ENCODE measurements around the gene RALBP1.

RALBP1 gene

DNA sequence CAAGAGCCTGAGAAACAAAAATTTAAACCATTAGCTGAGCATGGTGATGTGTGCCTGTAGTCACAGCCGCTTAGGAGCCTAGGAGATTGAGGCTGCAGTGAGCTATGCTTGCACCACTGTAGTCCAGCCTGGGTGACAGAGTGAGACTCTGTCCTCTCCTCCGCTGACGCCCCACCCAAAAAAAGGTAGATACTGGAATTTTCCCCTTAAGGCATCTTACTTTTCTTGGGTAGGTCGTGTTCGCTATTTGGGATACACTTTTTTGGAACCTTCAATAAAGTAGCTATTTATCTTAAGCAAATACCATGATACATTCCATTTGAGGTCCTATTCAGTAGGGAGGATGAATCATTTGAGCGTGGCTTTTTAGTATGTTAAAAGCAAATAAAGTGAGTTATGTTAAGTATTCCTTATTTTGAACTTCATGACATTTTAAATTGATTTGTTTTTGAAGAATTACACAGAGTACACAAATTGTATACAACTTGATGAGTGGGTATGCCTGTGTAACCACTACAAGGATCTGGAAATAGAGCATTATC is 38.7 kb downstream of the RALBP1 start:
- DNase-seq: no peak

DNA sequence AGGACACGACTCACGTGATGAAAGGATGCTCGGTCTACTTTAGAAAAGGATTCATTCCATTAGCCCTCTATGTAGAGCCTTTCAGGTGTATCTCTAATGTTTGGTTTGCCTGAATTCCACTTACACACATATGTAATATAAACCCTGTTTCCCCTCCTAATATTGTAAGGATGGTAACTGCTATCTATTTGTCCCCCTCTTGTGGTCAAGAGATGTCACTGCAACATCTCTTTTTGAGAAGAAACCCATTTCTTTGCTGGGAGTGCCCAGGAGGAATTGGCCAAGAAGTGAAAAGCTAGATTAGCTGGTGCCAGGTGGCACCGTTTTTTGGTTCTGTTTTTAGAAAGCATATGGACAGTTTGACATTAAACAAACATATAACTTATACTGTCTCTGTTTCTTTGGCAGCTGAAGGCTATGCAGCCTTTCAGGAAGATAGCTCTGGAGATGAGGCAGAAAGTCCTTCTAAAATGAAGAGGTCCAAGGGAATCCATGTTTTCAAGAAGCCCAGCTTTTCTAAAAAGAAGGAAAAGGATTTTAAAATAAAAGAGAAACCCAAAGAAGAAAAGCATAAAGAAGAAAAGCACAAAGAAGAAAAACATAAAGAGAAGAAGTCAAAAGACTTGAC is 41.2 kb downstream of the RALBP1 start:
- DNase-seq: peak; percentile 46 to 79 (median 65)

DNA sequence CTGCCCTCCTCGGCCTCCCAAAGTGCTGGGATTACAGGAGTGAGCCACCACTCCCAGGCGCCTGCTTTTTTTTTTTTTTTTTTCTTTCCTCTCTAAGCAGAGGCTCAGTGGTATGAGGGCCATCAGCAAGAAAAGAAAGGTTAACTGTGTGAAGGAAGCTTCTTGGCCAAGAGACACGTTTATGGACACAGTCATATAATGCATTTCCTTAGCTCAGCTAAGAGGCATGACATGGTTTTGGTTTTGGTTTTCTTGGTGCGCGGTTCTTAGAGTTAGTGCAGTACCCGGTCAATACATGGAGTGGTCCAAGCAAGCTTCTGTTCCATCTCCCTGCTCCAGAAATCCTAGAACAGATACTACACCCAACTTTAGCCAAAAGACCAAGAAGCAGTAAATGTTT is 42.6 kb downstream of the RALBP1 start:
- no peak for DNase-seq

DNA sequence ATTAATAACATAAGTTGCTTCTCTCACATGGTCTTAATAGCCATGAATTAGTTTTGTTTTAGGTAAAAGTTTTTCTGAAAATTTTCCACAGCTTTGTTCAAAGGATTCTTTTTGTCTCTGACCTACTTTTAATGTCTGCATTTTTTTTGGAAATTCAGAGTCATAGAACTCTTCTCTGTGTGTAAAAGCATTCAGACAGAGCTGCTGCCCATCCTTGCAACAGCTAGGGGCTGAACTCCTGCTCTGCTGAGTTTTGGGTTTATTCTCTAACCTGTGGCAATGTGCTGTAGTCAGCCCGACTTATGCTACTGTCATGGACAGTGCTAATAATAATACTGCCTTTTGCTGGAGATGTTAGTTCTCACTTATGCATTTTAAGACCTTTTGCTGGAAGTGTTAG is 44.1 kb downstream of the RALBP1 start:
- DNase-seq: no peak

DNA sequence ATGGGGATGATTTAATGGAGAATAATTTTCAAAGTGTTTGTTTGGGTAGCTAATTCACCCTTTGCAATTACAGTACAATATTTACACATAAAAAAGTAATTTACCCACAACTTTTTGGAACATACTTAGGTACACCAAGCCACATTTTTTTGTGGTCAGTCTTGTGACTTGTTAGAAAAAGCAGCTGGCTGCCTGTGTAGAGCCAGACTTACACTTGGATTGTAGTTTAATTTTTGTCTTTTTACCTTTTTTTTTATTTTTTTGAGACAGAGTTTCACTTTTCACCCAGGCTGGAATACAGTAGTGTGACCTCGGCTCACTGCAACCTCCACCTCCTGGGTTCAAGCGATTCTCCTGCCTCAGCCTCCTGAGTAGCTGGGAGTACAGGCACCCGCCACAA is 45.4 kb downstream of the RALBP1 start:
- no peak for DNase-seq

DNA sequence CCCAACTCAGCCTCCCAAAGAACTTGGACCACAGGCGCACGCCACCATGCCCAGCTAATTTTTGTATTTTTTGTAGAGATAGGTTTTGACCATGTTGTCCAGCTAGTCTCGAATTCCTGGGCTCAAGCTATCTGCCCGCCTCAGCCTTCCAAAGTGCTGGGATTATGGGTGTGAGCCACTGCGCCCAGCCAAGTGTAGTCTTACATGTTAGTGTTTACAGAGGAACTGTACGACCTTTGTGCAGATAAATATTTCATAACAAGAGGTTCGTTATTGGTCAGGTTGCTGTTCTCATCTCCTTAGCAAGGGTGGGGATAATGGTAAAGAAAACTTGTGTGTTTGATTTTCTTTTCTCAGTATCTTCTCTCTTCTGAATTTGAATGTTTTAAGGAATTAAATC is 46.5 kb downstream of the RALBP1 start:
- no peak for DNase-seq

DNA sequence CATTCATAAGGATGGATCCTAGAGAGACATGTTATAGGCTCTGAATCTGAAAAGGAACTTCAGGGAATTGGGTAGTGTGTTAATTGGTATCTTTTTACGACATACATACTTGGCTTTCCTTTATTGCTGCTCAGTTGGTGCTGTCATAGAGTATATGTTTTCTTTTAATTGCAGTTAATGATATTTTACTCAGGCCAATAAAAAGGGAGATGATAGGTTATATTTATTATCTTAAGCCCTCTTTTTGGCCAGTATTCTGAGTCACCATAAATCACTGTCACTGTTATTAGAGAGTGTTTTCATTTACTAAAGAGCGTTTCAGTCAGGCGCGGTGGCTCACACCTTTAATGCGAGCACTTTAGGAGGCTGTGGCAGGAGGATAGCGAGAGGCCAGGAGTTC is 47.6 kb downstream of the RALBP1 start:
- no peak for DNase-seq

DNA sequence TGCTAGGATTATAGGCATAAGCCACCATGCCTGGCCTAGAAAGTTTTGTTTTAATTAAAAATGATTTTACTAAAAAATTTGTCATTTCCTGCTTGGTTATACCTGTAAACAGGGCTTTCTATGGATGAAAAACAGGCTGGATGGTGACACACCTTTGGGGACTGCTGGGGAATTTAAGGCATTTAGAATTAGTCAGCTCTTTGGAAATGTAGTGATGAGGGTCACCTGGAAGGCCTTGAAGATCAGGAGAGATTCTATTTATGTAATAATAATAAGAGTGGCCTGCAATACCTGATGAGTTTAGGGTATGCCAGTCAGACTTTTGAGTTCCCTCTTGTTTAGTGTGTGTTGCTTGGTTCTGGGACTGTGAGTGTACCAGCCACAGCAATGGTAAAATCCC is 51.1 kb downstream of the RALBP1 start:
- no peak for DNase-seq

DNA sequence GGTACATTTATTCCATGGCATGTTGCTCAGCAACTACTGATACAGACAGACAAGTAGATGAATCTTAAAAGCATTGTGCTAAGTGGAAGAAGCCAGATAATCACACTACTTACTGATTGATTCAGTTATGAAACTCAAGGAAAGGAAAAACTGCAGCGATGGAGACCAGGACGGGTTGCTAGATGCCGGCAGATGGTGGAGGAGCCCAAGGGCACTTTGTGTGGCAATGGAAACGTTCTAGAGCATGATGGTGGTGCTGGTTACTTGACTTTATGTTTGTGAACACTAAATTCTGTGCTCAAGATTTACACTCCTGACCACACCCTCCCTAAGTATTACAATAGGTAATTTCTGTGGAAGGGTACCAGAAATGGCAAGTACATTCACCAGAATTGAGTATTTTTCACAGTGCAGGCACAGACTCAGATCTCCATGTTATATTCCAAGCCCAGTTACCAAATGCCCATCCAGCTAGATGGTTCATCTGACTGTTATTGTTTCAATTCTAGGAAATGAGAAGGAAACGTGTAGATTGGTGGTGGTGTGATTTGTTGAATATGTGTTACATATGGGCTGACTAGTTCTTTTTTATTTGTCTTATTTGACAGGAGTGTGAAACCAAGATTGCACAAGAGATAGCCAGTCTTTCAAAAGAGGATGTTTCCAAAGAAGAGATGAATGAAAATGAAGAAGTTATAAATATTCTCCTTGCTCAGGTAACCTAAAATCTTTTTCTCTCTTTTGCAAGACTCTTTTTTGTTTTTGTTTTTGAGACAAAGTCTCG is 55.1 kb downstream of the RALBP1 start:
- DNase-seq: peak in 2 of 3 donors; percentile 30 to 42

DNA sequence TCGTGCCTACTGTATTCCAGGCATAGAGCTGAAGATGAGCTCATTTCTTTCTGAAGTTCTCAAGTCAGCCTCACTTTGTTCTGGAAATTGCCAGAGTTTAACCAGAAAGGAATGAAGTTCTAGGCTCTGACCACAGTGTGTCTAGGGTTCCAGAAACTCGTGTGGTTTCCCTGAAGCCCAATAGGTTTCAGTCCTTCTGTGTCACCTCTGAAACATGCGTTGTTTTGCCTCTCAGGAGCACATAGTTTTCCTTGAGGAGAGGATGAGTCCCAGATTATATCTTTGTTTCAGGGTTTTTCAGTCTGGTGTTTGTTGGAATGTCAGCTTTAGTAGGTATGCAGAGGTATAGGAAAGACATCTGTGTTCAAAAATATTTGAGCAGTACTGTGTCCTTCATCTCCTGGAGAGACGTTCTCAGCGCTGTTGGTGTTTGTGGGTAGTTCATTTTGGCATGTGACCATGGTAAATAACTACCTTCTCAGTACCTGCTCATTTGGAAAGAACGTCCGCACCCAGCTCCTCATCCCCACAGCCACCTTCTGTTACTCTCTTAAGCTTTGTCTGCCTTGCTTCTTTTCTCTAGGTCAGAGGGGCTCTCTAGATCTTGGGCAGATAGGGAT is 56.6 kb downstream of the RALBP1 start:
- no peak for DNase-seq

DNA sequence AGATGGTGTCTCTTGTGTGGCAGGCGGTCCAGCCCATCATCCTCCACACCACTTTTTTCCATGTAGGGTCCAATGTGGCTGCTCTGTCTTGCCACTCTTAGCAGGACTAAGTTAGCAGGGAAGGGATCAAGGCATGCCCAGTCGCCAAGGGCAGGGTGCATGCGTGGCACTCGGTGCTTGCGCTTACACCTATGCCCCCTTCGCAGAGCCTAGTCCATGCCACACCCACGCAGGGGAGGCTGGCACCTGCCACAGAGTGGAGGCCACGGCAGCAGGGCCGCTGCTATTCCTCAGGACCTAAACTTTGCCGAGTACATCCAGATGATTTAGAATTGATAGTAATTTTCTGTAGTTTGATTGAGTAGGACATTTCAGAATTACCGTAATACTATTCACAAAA is 59.5 kb downstream of the RALBP1 start:
- no peak for DNase-seq

DNA sequence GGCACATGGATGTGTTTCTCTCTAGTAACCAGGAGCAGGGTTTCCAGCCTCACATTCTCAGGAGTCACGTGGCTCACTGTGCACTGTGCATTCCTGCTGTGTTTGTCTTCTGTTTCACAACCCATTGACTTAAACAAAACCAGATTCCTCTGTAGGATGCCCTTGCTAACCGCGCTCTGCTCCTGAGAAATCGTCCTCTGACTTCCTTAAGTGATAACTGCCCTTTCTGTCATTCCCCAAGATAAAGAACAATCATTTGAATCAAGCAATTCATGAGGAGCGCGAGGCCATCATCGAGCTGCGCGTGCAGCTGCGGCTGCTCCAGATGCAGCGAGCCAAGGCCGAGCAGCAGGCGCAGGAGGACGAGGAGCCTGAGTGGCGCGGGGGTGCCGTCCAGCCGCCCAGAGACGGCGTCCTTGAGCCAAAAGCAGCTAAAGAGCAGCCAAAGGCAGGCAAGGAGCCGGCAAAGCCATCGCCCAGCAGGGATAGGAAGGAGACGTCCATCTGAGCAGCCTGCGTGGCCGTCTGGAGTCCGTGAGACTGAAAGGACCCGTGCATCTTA is 60.2 kb downstream of the RALBP1 start:
- DNase-seq: no peak

DNA sequence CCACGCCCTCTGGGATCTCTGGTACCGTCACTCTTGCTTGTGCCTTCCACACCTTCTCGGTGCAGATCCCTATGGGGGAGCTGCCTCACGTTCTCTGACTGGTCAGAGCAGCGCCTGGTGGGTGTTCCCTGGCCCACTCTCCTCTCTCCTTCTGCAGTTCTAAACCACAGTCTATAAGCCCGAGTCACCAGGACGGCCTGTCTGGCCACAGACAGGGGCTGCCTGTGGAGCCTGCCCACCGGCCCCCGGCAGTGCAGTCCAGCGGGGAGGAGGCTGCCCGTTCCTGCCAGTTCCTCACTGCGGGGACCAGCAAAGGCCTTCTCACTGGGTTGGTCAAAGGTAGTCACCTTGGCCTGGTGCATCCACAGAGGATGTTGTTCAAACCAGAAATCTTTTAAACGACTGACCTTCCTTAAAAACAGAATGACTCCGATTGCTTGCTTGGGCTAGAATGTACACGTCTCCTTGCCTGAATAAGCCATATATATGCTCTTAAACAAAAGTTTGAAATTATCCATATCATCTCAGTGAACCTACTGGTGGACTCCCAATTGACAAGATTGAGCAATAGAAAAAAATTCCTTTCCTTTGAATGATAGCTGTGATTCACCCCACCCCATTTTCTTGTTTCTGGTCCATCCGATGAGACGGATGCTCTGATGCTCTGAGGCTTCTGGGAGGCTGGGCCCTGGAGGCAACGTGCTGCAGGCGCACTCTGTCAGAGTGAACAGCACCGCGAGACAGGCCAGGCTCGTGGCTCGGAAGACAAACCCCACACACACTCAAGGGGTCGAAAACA is 61.2 kb downstream of the RALBP1 start:
- no peak for DNase-seq

DNA sequence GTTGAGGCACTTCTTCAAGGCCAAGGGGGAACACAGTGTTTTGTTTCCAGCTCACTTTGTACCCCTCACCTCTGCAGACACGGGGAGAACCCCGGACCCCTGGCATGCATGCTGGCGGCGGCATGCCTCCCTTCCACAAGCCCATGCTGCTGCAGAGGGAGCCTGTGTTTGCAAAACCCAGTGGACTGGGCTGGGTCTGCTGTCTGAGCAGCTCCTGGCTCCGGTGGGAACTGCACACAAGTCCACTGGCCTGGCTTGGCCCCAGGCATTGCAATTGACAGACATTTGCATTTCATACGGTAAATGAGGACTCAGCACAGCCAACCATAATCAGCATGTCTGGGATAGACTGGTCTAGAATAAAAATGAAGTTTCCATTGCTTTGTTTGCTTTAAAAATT is 62.4 kb downstream of the RALBP1 start:
- no peak for DNase-seq

DNA sequence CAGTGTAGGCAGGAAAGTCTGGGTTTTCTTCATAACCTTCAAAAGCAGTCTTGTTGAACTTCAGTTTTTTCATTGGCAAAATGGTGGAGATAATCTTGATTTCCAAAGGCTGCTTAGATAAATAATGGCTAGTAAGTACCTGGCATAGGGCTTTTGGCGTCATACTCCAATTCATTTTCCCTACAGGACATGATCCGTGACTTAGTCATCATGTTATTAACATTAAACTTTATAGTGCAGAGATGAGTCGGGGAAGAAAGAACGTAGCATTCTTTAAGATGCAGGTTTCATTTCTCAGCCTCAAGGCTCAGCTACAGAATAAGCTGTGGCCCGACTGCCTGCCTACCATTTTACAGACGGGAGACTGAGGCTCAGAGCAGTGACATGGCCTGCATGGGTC is 64.0 kb downstream of the RALBP1 start:
- no peak for DNase-seq

DNA sequence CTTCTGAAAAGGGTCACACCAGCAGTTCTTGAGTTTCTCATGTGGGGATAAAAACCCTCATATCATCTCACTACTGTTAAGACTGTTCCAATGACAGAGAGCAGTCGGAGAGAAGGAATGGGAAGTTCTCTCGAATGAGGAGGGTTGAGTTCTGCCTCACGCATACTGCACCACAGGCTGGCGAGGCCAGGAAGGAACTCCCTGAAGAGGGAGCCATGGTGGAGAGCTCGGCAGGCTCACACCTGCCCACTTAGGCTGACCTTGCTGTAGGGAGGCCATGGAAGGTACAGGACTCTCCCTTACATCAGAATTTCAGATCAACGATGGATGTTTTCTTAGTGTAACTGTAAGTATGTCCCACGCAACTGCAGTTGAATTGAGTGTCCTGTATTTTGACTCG is 64.6 kb downstream of the RALBP1 start:
- DNase-seq: no peak

DNA sequence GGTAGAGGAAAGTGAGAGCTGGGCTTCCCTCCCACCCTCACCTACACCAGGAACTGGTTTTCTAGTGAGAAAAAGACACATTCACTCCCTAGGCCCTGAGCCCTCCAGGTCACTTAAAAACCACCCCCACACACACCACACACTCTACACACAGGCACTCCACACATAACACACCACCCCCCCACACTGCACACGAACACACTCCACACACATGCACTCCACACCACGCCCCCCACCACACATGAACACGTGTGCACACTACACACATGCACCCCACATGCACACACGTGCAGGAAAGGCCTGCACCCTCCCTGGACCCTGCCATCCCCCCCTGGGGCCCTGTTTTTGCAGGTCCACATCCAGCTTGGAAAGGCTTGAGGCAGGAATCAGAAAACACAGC is 67.6 kb downstream of the RALBP1 start:
- DNase-seq: no peak

DNA sequence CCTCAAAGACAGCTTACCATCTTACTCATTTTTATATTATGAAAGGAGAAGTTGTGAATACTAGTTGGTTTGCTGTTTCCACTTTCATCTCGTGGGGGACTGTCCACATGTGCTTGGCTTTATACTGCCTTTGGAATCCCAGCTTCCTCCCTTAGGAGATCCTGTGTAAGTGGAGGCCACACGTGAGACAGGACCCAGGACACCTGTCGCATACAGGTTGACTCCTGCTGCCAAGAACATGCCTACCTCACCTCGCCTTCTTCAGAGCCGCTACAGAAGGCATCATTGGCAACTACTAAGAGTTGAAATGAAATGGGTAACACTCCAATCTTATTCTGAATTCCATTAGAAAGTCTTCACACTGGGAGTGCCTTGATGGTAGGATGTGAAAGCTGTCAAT is 69.7 kb downstream of the RALBP1 start:
- DNase-seq: no peak

DNA sequence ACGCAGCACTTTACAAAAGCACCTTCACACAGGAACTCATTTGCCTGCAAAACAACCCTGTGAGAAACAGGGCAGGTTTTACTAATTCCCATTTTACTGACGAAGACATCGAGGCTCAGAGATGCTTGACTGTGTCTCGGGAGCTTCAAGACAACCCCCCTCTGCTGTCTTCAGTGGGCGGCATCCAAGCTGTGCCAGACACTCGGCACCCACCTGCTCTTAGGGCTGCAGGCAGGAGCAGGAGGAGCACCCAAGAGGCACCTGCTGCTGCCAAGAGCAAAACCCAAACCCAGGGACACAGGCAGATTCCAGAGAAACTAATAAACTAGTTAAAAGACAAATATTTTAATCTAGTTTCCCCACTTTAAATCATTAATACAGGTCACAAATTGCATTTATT is 71.2 kb downstream of the RALBP1 start:
- DNase-seq: no peak

DNA sequence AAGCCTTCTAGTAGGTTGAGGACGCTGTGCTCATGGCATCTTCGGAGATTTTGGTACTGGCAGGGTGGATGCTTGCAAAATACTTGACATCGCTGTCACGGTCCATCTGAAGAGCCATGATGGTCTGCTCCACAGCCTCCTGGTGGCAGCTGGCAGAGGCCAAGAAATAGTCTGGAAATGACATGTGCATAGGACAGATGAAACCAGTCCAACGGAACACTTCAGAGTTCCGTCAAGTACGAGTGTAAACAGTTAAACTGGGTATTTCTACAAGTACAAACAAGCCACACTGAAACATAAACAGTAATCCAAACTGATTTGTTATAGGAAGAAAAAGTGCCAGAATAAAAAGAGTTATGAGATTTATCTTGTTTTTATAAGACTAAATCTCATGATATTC is 72.5 kb downstream of the RALBP1 start:
- DNase-seq: no peak

DNA sequence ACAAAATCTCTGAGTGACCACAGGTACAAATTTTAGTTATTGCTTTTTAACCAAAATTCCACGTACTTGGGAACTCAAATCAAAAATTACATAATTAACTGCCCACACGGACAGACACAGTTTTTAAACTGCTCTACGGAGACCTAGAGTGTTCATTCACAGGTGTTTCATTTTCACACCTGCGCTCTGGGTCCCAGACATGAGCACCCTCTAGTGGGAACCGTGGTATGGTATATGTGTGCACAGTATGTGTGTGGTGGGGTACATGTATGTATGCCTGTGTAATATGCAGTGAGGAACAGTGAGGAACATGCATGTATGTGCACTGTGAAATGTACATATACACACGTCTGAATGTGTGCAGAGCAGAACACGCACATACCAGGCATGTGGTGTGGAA is 74.1 kb downstream of the RALBP1 start:
- no peak for DNase-seq

DNA sequence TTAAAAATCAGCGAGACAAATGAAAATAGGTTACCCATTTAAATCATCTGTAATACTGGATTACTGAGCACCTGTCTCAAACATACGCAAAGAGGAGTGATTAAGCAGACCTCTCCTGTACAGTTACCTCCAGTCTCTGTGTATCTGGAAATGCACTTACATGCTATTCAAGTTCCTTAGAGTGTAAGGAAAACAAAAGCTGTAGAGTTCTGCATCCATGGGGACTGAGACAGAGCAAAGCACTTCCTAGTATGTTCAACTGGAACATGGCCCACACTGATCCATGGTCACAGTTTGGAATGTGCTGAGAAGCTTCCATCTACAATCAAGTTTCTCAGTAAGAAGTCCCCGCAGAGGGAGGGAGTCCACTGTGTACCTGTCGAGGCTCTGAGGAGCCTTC is 75.1 kb downstream of the RALBP1 start:
- DNase-seq: no peak

DNA sequence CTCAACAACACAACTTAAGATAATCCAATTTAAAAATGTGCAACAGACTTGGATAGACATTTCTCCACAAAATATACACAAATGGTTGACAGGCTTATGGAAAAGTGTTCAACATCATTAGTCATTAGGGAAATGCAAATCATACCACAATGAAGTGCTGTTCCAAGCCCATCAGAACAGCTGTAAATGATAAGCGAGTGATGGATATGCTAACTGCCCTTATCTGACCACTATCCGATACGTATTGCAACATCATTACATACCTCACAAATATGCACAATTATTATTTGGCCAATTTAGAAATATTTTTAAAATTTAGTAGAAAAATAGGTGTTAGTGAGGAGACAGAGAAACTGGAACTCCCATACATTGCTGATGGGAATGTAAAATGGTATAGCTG is 76.9 kb downstream of the RALBP1 start:
- DNase-seq: no peak

Data from suppressor macrophage treated with lipopolysaccharide for 1 hour (primary cell).